Ishikawa (cell line): ENCODE data around the gene RIMS1.

Experiments
- CEBPB ChIP-seq: IDR thresholded peaks from 2 replicates; pipeline ENCODE4 v1.6.1; 2012
- CREB1 ChIP-seq: IDR thresholded peaks from 2 replicates; pipeline ENCODE4 v1.6.1; 2012; ENCODE audit warnings: low read depth
- EGR1 ChIP-seq: IDR thresholded peaks from 2 replicates; pipeline ENCODE4 v1.6.1; 2012
- EP300 ChIP-seq: IDR thresholded peaks from 2 replicates; pipeline ENCODE4 v1.6.1; 2012; ENCODE audit warnings: borderline replicate concordance
- FOXM1 ChIP-seq: IDR thresholded peaks from 2 replicates; pipeline ENCODE4 v1.6.1; 2012; ENCODE audit warnings: low read depth, borderline replicate concordance
- NFIC ChIP-seq: IDR thresholded peaks from 2 replicates; pipeline ENCODE4 v1.6.1; 2012
- RAD21 ChIP-seq: IDR thresholded peaks from 2 replicates; pipeline ENCODE4 v1.6.1; 2012; ENCODE audit warnings: low read depth
- TAF1 ChIP-seq: IDR thresholded peaks from 2 replicates; pipeline ENCODE4 v1.6.1; 2012; ENCODE audit warnings: low read depth, mild to moderate bottlenecking
- TCF12 ChIP-seq: IDR thresholded peaks from 2 replicates; pipeline ENCODE4 v1.6.1; 2012; ENCODE audit warnings: low read depth
- TEAD4 ChIP-seq: IDR thresholded peaks from 2 replicates; pipeline ENCODE4 v1.6.1; 2012
- YY1 ChIP-seq: IDR thresholded peaks from 2 replicates; pipeline ENCODE4 v1.6.1; 2012; ENCODE audit warnings: low read depth
- ZBTB7A ChIP-seq: IDR thresholded peaks from 2 replicates; pipeline ENCODE4 v1.6.1; 2012; ENCODE audit warnings: low read depth
- TF ChIP-seq, protein P1 (sequence below): IDR thresholded peaks from 2 replicates; pipeline ENCODE4 v1.6.1; 2012
- TF ChIP-seq, protein P2 (sequence below): IDR thresholded peaks from 2 replicates; pipeline ENCODE4 v1.6.1; 2012
- TF ChIP-seq, protein P3 (sequence below): IDR thresholded peaks from 2 replicates; pipeline ENCODE4 v1.6.1; 2012; ENCODE audit warnings: low read depth, mild to moderate bottlenecking

Gene RIMS1

DNA sequence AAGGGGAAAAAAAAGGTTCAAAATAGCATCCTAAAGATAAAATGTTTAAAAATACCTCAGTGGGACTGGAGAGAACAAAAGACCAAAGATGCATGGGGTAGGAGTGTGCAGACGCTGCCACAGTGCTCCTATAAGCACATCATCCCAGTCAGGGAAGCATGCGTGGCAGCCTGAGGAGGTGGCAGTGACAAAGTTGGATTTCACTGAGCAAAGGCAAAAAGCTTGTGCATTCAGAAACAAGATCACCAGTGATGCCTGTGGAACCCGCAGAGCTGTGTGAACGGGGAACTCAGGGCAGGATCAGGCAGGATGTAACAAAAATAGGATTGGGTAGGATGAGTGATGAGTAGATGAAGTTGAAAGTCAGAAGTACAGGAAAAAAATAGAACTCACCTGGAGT, 116.1 kb downstream of the RIMS1 start:
- TF ChIP-seq TAF1 = no peak
- TF ChIP-seq, protein P1, sequence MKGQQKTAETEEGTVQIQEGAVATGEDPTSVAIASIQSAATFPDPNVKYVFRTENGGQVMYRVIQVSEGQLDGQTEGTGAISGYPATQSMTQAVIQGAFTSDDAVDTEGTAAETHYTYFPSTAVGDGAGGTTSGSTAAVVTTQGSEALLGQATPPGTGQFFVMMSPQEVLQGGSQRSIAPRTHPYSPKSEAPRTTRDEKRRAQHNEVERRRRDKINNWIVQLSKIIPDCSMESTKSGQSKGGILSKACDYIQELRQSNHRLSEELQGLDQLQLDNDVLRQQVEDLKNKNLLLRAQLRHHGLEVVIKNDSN = no peak
- no peak for TF ChIP-seq TCF12
- TF ChIP-seq, protein P2, sequence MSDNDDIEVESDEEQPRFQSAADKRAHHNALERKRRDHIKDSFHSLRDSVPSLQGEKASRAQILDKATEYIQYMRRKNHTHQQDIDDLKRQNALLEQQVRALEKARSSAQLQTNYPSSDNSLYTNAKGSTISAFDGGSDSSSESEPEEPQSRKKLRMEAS = no peak
- TF ChIP-seq TEAD4 = no peak
- TF ChIP-seq FOXM1 = no peak
- TF ChIP-seq RAD21 = no peak
- no peak for TF ChIP-seq NFIC

DNA sequence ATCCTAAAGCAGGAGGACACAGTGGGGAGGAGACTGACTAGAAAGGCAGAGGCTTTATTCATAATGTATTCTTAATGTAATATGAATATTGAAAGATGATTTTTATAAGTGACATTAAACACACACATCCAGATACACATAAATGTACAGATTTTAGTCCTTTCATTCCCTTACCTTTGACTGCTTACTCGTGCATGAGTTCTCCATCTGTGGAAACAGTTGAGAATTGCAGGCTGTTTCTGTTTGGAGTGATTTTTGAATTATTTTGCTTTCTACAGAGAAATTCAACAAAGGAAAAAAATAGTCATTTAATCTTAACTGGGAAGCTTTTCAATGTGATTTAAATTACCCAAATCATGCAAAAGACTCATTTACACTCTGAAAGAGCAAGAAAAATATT, 136.5 kb downstream of the RIMS1 start:
- TF ChIP-seq, protein P1 = no peak
- TF ChIP-seq ZBTB7A (no peak), NFIC (no peak), RAD21 (no peak), TCF12 (no peak), EP300 (no peak), EGR1 (no peak), TAF1 (no peak), CEBPB (no peak), CREB1 (no peak), YY1 (no peak), TEAD4 (no peak), FOXM1 (no peak)
- TF ChIP-seq, protein P2 = no peak
- TF ChIP-seq, protein P3, sequence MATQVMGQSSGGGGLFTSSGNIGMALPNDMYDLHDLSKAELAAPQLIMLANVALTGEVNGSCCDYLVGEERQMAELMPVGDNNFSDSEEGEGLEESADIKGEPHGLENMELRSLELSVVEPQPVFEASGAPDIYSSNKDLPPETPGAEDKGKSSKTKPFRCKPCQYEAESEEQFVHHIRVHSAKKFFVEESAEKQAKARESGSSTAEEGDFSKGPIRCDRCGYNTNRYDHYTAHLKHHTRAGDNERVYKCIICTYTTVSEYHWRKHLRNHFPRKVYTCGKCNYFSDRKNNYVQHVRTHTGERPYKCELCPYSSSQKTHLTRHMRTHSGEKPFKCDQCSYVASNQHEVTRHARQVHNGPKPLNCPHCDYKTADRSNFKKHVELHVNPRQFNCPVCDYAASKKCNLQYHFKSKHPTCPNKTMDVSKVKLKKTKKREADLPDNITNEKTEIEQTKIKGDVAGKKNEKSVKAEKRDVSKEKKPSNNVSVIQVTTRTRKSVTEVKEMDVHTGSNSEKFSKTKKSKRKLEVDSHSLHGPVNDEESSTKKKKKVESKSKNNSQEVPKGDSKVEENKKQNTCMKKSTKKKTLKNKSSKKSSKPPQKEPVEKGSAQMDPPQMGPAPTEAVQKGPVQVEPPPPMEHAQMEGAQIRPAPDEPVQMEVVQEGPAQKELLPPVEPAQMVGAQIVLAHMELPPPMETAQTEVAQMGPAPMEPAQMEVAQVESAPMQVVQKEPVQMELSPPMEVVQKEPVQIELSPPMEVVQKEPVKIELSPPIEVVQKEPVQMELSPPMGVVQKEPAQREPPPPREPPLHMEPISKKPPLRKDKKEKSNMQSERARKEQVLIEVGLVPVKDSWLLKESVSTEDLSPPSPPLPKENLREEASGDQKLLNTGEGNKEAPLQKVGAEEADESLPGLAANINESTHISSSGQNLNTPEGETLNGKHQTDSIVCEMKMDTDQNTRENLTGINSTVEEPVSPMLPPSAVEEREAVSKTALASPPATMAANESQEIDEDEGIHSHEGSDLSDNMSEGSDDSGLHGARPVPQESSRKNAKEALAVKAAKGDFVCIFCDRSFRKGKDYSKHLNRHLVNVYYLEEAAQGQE = no peak

DNA sequence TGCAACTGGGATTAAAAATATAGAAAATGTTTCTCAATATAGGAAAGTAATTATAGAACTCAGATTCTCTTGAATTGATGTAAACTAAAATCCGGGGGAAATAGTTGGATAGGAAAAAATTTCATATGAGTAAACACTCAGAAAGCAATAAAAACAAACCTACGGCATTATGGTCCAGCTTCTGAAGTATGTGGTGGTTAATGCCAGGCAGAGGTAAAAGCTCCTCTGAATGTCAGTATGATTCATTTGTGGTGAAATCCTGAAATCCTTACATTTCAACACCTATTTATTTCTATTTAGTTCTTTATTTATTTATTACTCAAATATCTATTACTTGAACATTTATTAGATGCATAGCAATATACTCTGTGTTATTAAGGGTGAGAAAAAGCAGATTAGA, 145.1 kb downstream of the RIMS1 start:
- TF ChIP-seq, protein P1 = no peak
- TF ChIP-seq, protein P3 = no peak
- TF ChIP-seq TAF1 = no peak
- no peak for TF ChIP-seq EGR1

DNA sequence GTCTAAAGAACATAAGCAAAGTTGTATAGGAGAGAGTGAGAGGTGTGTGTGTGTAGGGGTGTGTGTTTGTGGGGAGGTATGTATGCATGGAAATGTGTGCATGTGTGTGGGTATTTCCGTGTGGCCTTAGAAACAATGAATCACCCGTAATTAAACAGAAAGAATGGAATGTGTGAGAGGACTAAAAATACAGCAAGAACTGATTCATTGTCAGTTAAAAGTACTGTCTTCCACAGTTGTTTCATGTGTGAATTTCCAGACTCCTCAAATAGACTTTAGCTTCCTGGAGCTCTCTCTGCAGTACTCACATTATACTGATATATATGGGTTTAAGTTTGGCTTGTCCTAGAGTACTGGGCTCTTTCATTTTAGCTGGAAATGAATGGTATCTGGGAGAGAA, 145.7 kb downstream of the RIMS1 start:
- TF ChIP-seq CREB1 = no peak
- no peak for TF ChIP-seq TEAD4
- TF ChIP-seq, protein P3 = no peak
- no peak for TF ChIP-seq RAD21
- TF ChIP-seq NFIC = no peak
- TF ChIP-seq FOXM1 = no peak
- no peak for TF ChIP-seq TCF12
- TF ChIP-seq, protein P2 = no peak
- TF ChIP-seq YY1 = no peak
- TF ChIP-seq EGR1 = no peak
- no peak for TF ChIP-seq ZBTB7A
- no peak for TF ChIP-seq EP300
- no peak for TF ChIP-seq TAF1
- TF ChIP-seq CEBPB = no peak
- TF ChIP-seq, protein P1 = no peak
